ENCODE data around the gene LASP1.

GRCh38 chr17:38922538-38923297, 52.9 kb downstream of the LASP1 start:
- TF ChIP-seq CTCF (IDR thresholded peaks at IDR 0.05) (no peak), POLR2A (IDR thresholded peaks at IDR 0.05) (no peak), EP300 (IDR thresholded peaks at IDR 0.05) (peak in 1 of 2 donors; percentile 32)

All from tibial nerve (tissue), 4 donors.